Activated naive CD8-positive, alpha-beta T cell treated with anti-CD3 and anti-CD28 coated beads, Interleukin-2, amount 50 U/mL, for 16 hours (primary cell): ENCODE data around the gene YAF2.

Experiments used
- DNase-seq: peaks from one replicate; pipeline ENCODE4 v3.0.0-alpha.2; 2020; ENCODE audit warnings: low read depth, low spot score

Gene YAF2

DNA sequence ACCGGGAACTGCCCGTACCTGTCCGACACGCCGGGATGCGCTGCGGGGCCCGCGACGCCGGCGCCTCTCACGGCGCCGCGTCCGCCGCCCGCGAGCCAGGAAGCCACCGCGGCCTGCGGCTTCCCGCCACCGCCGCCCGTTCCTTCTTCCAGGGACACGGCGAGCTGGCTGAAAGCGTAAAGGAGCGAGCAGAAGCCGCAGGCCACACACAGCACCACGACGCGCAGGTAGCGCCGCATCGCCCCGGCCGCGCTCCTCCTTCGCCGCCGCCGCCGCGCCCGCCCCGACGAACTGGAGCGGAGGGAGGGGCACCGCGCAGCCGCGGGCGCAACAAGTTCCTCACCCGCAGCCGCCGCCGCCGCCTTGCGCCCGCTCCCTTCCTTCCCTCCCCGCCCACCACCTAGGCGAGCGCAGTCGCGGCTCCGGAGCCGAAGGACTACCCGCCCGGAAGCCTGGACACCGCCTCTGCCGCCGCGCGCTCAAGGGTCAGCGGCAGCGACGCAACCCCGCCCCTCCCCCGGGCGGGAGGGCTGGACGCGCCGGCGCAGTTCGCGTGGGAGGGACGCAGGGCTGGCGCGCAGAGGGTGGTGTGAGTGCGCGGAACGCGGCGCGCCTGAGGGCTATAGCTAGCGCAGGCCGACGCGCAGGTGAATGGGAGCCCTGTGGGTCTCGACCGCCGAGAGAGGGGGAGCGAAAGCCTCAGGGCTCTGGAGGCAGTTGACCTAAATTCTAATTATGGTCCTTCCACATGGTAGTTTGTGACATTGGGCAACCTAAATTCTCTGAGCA is 93.4 kb downstream of the YAF2 start, which contains the start of gene GXYLT1:
TSS of gene GXYLT1 (minus strand) at position 467 of the 789 bp plus-strand sequence. CDS start at position 239, 228 bp downstream.
- DNase-seq: peak; percentile 46

DNA sequence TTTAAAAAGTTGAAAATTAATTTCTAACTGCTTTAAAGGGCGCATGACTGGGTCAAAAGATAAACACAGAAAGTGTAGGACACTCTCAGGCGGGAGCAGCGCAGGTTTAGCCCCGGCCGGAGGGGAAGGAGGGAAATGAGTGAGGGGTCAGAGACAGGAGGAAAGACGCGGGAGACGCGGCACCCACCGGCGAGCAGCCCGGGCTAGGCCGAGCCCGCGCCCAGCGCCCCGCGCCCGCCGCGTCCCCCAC is 94.0 kb downstream of the YAF2 start:
- DNase-seq: no peak

DNA sequence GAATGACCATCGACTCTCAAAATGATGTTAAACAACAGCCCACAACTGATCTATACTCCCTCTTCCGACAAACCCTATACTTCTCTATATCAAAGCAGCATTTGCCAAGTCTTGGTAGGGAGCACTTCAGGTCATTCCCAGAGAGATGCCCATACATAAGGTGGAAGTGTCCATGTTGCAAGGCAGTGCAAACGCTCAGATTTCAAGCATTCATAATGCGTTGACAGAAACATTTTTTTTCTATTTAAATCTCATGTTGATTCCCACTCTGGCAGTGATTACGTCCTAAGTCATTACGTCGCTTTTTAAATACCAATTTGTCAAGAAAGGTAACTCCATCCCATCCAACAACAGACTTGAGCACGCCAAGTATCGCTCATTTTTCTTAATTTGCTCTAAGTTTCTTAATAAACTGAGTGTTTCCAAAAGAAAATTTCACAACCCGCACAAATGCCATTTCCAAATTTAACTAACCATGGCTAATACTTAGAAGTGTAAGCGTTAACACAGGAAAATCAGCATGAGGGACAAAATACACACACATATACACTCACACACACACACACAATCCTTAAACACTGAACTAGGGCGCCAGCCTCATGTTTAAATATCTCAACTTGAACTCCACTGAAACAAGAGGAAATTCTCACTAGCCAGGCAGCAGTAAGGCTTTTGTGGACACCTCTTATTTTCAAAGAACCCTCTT is 94.4 kb downstream of the YAF2 start:
- no peak for DNase-seq

DNA sequence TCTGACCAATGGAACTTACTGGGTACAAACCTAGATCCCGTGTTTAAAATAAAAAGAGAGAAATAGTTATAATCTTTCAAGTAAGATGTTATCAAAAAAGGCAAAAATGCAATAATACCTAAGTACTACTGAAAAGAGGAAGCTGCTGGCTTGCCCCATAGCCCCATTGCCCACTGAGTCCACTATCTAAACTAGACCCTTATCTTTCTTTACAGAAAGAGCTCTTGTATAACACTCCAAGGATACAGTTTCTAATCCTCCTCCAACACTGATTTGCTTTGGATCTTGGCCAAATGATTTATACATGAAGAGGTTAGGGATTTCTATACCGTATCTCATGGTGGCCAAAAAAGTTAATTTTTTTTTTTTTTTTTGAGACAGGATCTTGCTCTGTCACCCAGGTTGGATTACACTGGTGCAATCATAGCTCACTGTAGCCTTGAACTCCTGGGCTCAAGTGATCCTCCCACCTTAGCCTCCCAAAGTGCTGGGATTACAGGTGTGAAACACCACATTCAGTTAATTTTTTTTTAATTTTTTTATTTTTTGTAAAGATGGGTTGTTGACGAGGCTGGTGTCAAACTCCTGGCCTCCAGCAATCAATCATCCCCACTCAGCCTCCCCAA is 96.0 kb downstream of the YAF2 start:
- no peak for DNase-seq

DNA sequence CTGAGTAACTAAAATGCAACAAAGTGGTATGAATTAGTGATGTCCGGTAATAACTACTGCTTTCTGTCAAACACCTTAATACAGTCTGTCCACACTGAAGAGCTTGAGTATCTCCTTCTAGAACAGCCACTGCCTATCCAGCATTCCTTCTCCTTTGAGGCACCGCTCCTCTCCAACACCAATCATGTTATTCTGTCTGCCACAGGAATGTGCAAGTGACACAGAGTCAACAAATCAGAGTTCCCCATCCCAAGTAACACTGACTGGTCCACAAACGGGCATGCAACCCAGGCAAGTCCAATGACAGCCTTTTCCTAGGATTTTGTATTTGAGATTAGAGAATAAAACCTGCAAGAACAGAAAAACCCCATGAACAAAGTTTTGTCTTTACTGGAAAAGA is 97.1 kb downstream of the YAF2 start:
- no peak for DNase-seq

DNA sequence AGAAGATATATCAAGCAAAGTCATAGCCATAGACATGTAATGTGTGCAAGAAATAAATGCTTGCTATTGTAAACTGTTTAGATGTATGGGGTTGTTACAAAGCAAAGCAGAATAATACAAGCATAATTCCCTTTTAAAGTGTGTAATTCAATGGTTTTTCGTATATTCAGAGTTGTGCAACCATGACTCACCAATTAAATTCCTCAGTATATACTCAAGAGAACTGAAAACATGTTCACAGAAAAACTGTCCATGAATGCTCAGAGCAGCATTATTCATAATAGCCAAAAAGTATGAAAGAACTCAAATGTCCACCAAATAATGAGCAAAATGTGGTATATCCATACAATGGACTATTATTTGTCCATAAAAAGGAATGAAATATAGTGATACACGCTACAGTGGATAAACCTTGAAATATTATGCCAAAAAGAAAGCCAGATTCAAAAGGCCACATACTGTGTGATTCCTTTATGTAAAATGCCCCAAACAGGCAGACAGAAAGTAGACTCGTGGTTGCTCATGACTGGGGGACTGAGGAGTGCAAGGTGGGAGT is 102.7 kb downstream of the YAF2 start:
- no peak for DNase-seq

DNA sequence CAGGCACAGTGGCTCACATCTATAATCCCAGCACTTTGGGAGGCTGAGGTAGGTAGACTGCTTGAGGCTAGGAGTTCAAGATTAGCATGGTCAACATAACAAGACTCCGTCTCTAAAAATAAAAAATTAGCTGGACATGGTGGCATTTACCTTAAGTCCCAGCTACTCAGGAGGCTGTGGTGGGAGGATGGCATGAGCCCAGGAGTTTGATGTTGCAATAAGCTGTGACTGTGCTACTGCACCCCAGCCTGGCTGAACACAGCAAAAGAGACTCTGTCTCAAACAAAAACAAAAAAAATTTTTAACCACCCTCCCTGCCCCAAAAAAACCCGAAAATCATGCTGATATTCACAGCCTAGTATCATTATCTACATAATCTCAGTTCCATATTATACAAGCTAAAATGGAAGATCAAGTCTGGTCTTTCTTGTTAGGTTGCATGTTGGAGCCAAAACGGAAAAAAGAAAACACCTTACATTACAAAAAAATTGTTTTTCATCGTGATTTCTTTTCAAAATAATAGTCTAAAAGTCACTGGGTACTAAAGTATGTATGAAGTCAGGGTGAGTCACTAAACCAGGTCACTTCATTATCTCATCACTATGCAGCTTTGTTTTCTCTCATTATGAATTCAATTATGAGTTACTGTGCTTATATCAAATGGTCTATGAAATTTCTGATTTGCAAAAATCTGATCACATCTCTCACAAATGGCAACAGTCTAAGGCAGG is 107.2 kb downstream of the YAF2 start:
- DNase-seq: no peak

DNA sequence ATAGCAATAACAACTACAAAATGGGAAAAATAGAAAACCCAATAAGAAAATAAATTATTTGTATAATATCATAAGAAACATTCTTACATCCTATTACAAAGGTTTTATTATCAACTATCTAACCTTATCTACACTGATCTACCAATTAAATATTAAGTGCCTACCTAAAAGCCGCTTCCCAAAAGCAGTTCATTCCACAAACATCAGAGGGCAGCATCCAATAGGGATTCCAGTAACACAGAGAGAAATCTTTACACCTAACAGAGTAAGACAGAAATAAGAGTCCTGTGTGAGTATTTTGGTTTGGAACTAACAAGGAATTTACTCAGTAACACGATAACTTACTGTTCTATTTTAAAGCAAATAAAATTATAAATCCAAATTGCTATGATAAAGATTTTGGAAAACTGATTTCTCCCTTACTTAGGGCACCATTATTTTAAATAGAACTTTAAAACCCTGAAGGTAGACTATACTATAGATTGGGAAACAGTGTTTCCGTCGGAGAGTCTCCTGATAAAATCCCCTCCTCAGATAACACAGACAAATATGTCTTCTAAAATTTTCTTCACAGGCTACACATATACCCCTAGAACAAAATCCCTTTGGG is 108.3 kb downstream of the YAF2 start:
- no peak for DNase-seq

DNA sequence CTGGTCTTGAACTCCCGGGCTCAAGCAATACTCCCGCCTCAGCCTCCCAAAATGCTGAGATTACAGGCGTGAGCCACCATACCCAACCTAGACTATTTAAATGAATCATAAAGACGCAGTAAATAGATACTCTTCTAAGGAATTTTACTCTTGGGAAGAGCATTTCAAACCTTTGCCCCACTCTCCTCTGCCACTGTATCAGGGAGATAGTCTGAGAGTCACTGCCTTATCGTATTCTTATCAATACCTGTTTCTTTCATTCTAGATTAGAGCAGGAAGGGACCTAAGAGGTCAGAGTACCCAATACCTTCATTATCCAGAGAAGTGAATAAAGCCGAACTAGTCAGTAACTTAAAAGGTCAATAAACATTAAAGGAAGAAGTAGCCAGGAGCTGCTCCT is 109.2 kb downstream of the YAF2 start:
- no peak for DNase-seq

DNA sequence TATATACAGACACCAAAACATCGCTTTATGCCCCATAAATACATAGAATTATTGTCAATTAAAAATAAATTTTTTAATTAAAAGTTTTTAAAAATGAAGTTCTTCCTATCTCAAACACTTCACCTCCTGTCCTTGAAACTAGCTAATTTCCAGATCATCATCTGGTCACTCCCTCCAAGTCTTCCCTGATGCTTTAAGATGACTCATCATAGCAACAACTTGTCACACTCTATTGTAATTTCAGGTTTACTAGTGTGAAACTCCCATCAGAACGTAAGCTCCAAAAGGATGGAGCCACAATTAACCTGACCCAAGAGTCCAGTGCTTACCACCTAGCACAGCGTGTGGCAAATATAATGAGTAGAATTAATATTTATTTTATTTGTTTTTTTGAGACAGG is 109.7 kb downstream of the YAF2 start:
- DNase-seq: no peak

DNA sequence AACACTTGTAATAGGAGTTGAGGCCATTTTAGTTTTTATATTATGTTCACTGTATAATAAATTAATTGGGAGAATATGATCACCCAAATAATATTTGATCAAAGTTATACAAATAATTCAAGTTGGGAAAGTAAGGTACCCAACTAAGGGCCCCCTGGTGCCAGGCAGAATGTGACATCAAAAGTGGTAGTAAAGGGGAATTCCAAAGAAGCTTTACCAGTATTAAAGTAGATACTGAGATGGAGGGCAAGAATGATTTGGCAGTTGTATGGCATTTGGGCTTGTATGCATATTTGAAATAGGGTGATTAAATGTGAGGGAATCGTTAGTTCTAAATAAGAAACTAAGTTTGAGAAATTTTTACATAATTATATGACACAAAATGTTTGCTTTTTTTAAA is 111.1 kb downstream of the YAF2 start:
- no peak for DNase-seq

DNA sequence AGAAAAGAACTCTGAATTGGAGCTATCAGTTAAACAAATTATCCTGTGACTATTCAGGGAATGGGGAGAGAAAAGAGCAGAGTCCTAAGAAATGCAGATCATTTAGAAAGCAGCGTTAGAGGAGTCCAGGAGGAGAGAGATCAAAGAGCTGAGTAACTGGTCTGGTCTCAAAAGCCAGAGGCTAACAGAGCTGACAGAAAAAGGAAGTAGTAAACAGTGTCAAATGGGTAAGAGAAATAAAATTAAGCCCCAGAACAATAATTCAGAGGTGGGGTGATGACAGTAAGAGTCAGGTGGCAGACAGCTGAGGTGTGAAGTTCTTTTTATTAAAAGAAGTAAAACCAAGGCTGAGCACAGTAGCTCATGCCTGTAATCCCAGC is 112.7 kb downstream of the YAF2 start:
- no peak for DNase-seq

DNA sequence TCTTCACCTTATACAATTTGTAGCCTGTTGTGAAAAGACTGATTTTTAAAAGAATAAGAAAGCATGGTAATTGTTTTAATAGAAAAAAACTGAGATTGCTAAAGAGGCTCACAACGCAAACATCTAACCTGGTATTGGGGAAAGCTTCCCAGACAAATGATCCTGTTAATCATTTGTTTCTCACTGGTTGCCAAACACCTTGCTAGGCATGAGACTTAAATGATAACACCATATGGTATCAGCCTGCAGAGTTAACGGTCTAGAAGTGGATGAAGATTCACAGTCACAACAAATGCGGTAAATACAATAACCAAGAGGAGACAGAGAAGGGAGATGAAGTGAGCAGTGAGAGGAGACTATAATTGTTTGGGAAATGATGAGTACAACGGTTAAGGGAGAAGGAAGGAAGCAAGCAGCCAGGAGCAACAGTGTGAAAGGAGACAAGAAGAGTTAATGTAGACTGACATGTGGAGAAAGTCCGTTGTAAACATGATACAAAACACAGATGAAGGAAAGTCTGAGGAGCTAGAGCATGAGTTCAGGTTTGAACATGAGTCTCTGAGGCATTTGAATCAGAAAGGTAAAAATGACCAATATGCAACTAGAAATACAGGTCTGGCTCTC is 113.2 kb downstream of the YAF2 start:
- no peak for DNase-seq

DNA sequence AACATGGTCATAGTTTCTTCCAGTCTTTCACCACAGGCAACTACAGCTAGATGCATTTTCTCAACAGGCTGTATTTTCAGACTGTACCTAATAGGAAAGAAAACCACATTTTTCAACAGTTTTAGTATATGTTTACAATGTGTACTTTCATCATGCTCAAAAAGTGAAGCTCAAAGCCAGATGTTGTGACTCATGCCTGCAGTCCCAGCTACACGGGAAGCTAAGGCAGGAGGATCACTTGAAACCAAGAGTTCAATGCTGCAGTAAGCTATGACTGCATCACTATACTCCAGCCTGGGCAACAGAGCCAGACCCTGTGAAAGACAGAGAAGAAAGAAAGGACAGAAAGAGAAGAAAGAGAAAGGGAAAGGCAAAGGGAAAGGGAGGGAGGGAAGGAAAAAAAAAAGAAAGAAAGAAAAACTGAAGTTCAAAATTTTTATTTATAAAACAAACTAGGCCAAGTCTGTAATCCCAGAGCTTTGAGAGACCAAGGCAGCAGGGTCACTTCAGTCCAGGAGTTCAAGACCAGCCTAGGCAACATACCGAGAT is 118.9 kb downstream of the YAF2 start:
- DNase-seq: no peak

DNA sequence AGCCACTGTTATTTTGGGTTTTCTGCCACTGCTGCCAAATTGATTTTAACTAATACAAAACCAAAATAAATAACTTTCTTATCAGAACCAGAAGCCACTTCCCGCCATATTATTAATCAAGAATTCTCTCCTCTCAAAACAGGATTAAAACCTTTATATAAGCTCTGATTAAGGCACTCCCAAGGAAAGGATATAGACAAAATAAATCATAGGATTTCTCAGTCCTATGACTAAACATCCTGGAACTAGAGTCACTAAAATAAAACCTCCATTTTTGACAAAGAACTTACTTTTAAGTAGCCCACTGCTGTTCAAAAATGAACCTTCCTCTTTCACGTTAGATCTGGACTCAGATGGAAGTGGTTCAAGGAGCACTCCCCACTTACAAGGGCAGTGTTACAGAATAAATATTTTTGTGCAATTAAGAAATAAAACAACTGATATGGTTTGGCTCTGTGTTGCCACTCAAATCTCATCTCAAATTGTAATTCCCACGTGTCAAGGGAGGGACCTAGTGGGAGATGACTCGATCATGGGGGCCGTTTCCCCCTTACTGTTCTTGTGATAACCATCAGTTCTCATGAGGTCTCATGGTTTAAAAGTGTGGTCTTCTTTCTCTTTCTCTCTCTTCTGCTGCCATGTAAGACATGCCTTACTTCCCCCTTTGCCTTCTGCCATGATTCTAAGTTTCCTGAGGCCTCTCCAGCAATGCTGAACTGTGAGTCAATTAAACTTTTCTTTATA is 119.7 kb downstream of the YAF2 start:
- DNase-seq: no peak

DNA sequence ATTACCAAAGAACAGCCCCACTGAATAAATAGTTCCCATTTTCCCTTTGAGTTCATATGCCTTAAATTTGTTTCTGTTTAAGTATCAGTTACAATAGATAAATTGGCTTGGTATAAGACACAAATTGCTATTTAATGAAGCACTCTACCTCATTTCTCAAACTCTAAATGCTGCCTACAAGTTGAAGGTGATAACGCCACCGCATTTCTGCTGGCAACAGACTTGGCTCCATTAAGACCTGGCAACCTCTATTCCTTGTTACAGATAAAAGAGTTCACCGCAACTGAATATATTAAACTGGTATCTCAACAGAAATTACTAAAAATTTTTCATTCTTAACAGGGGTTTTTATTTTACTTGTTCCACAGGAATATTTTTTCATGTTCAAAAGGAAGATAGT is 129.0 kb downstream of the YAF2 start:
- DNase-seq: no peak
